Smooth muscle cell (in vitro differentiated cells): ENCODE data around the gene ATP8A1. TPM values are rescaled to one million over a fixed set of nuclear protein-coding genes. Genes with fewer than 3 reads are reported as not detected.

ENCODE experiments used
- DNase-seq: peaks from one replicate; lab custom pipeline; 2025; ENCODE audit not compliant: unreplicated experiment; lab: John Stamatoyannopoulos, UW
- H2AFZ ChIP-seq: fragments of 200-600 bp; sonication (generic); 2 replicates; pipeline ENCODE4 v1.6.0; 2016; ENCODE audit warnings: antibody characterized with exemption, low read depth, mild to moderate bottlenecking
- H3F3A ChIP-seq: fragments of 200-600 bp; sonication (generic); 2 replicates; pipeline ENCODE4 v1.6.0; 2017; ENCODE audit warnings: antibody characterized with exemption, low read depth
- H3K27ac ChIP-seq: fragments of 200-600 bp; sonication (generic); 2 replicates; pipeline ENCODE4 v1.5.1; 2016; ENCODE audit warnings: low read depth, mild to moderate bottlenecking
- H3K27me3 ChIP-seq: fragments of 200-600 bp; sonication (generic); 2 replicates; pipeline ENCODE4 v1.6.1; 2016; ENCODE audit warnings: low read depth, mild to moderate bottlenecking
- H3K36me3 ChIP-seq: fragments of 200-600 bp; sonication (generic); 2 replicates; pipeline ENCODE4 v1.5.1; 2016; ENCODE audit warnings: low read depth
- H3K4me1 ChIP-seq: fragments of 200-600 bp; sonication (generic); 2 replicates; pipeline ENCODE4 v1.5.1; 2016; ENCODE audit warnings: low read depth
- H3K4me2 ChIP-seq: fragments of 200-600 bp; sonication (generic); 2 replicates; pipeline ENCODE4 v1.6.0; 2016; ENCODE audit warnings: mild to moderate bottlenecking
- H3K4me3 ChIP-seq: fragments of 200-600 bp; sonication (generic); 2 replicates; pipeline ENCODE4 v1.5.1; 2016; ENCODE audit warnings: mild to moderate bottlenecking
- H3K79me2 ChIP-seq: fragments of 200-600 bp; sonication (generic); 2 replicates; pipeline ENCODE4 v1.6.0; 2016; ENCODE audit warnings: low read depth, mild to moderate bottlenecking
- H3K9ac ChIP-seq: fragments of 200-600 bp; sonication (generic); 2 replicates; pipeline ENCODE4 v1.6.0; 2016; ENCODE audit warnings: low read depth
- H3K9me3 ChIP-seq: fragments of 200-600 bp; sonication (generic); replicated peaks from 2 replicates; pipeline ENCODE4 v1.5.1; 2016; ENCODE audit warnings: low read depth
- H4K20me1 ChIP-seq: fragments of 200-600 bp; sonication (generic); 2 replicates; pipeline ENCODE4 v1.6.0; 2016; ENCODE audit warnings: low read depth
- whole genome bisulfite sequencing: methylation state at CpG from one replicate; pipeline ENCODE4 v1.1.7; 2016; ENCODE audit warnings: low lambda C conversion rate; 5-methylcytosine and 5-hydroxymethylcytosine counted together
- polyA plus RNA-seq: library from polyadenylated mRNA; unstranded; fragments of >200 nt; fragmentation: Nextera tagmentation; extraction: Ambion mirVana; gene quantifications from 2 replicates; pipeline ENCODE4 v1.2.1, GENCODE V29; 2016
- total RNA-seq: library from RNA; depleted of rRNA; stranded (reverse); fragments of >200 nt; gene quantifications from 2 replicates; pipeline ENCODE4 v1.2.3, GENCODE V29; 2014
- TF ChIP-seq, protein P1 (sequence below): fragments of 200-600 bp; sonication (generic); IDR thresholded peaks from 2 replicates; pipeline ENCODE4 v1.5.1; 2017; ENCODE audit warnings: borderline replicate concordance, mild to moderate bottlenecking, antibody characterized with exemption; ENCODE audit not compliant: insufficient read depth, poor library complexity, severe bottlenecking

ATP8A1 gene
- total and polyA plus RNA-seq, 2 experiments from 2014 or later: 1.8 TPM; not detected in 1

DNA sequence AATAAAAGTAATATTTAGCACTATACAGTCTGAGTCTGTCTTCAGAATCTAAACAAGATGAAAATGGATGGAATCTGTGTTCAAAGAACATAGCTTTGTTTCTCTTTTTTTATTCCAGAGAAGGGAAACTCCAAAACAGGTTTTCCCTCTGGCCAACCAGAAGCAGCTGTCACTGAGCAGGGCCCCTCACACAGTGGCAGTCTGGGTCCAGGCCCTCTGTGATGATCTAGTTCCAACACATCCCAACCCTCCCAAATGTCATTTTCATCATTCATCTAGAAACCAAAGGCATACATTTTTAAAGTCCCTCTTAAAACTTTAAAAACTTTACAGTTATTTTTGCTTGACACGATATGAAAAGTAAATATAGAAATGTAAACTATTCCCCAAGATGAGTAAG lies 70.1 kb downstream of the ATP8A1 start:
- H3F3A ChIP-seq: no peaks in the 10 kb centered on the region
- no peak overlapping the region for H3K4me2 ChIP-seq
- H3K4me3 ChIP-seq: no peak overlapping the region
- H3K36me3 ChIP-seq: no peaks in the 10 kb centered on the region
- H3K9me3 ChIP-seq: no peaks in the 10 kb centered on the region
- no peaks in the 10 kb centered on the region for H3K27me3 ChIP-seq
- H2AFZ ChIP-seq: no peak overlapping the region
- H3K9ac ChIP-seq: no peak overlapping the region
- no peak for DNase-seq
- H3K79me2 ChIP-seq: no peaks in the 10 kb centered on the region
- no peak overlapping the region for H3K27ac ChIP-seq
- TF ChIP-seq, protein P1, sequence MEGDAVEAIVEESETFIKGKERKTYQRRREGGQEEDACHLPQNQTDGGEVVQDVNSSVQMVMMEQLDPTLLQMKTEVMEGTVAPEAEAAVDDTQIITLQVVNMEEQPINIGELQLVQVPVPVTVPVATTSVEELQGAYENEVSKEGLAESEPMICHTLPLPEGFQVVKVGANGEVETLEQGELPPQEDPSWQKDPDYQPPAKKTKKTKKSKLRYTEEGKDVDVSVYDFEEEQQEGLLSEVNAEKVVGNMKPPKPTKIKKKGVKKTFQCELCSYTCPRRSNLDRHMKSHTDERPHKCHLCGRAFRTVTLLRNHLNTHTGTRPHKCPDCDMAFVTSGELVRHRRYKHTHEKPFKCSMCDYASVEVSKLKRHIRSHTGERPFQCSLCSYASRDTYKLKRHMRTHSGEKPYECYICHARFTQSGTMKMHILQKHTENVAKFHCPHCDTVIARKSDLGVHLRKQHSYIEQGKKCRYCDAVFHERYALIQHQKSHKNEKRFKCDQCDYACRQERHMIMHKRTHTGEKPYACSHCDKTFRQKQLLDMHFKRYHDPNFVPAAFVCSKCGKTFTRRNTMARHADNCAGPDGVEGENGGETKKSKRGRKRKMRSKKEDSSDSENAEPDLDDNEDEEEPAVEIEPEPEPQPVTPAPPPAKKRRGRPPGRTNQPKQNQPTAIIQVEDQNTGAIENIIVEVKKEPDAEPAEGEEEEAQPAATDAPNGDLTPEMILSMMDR: no peak
- H4K20me1 ChIP-seq: no peaks in the 10 kb centered on the region
- H3K4me1 ChIP-seq: no peaks in the 10 kb centered on the region
- 86% methylated on average over 1 of the region's 1 CpG for WGBS

- no peaks in the 10 kb centered on the region for H3K36me3 ChIP-seq
- H4K20me1 ChIP-seq: no peaks in the 10 kb centered on the region
- 90% methylated on average over 3 of the region's 3 CpGs for WGBS
- H3F3A ChIP-seq: no peaks in the 10 kb centered on the region
- no peaks in the 10 kb centered on the region for H3K27me3 ChIP-seq
- H3K4me2 ChIP-seq: no peak overlapping the region
- TF ChIP-seq, protein P1: no peak
- no peak overlapping the region for H3K9ac ChIP-seq
- no peak overlapping the region for H3K4me3 ChIP-seq
- no peaks in the 10 kb centered on the region for H3K9me3 ChIP-seq
- H3K4me1 ChIP-seq: no peaks in the 10 kb centered on the region
- DNase-seq: no peak
- no peak overlapping the region for H2AFZ ChIP-seq
- no peak overlapping the region for H3K27ac ChIP-seq
- no peaks in the 10 kb centered on the region for H3K79me2 ChIP-seq
These were observed 77.0 kb downstream of the ATP8A1 start for GRCh38 chr4:42579903-42580302.

- Histone ChIP-seq H3K4me3 (no peak overlapping the region), H3K9ac (no peak overlapping the region), H3F3A (no peaks in the 10 kb centered on the region), H3K27ac (no peak overlapping the region), H4K20me1 (no peaks in the 10 kb centered on the region), H3K79me2 (no peaks in the 10 kb centered on the region), H3K36me3 (no peaks in the 10 kb centered on the region), H2AFZ (no peak overlapping the region), H3K4me2 (no peak overlapping the region), H3K4me1 (no peaks in the 10 kb centered on the region), H3K9me3 (no peaks in the 10 kb centered on the region), H3K27me3 (no peaks in the 10 kb centered on the region)
- DNase-seq: no peak
- TF ChIP-seq, protein P1: no peak
- WGBS: 77% methylated on average over 3 of the region's 3 CpGs
These were observed 78.7 kb downstream of the ATP8A1 start for GRCh38 chr4:42578187-42578586.

- no peak for DNase-seq
These were observed 82.0 kb downstream of the ATP8A1 start for GRCh38 chr4:42574870-42575430.

More at GRCh38 chr4:42574870-42575430, 82.0 kb downstream of the ATP8A1 start:
- H3K4me2 ChIP-seq: no peak overlapping the region
- 85% methylated on average over 4 of the region's 4 CpGs for WGBS
- no peaks in the 10 kb centered on the region for H4K20me1 ChIP-seq
- no peaks in the 10 kb centered on the region for H3K79me2 ChIP-seq
- no peak overlapping the region for H3K27ac ChIP-seq
- no peaks in the 10 kb centered on the region for H3F3A ChIP-seq
- H3K36me3 ChIP-seq: no peaks in the 10 kb centered on the region
- no peaks in the 10 kb centered on the region for H3K9me3 ChIP-seq
- peaks cover 5% of the 10 kb centered on the region for H3K4me1 ChIP-seq
- H3K27me3 ChIP-seq: no peaks in the 10 kb centered on the region
- H3K9ac ChIP-seq: no peak overlapping the region
- no peak overlapping the region for H3K4me3 ChIP-seq
- TF ChIP-seq, protein P1: no peak
- H2AFZ ChIP-seq: no peak overlapping the region
